Erythroblast (primary cell): ENCODE data around the gene COL6A3.

Experiments used
- DNase-seq, 2 experiments: peaks; one replicate each; lab custom pipeline; 2025; lab: John Stamatoyannopoulos, UW
- GATA1 ChIP-seq: IDR thresholded peaks from 2 replicates; pipeline ENCODE4 v1.6.1; 2011; ENCODE audit warnings: low read depth, mild to moderate bottlenecking, control low read depth, low read length, moderate library complexity
- POLR2A ChIP-seq: IDR thresholded peaks from 2 replicates; pipeline ENCODE4 v1.6.1; 2011; ENCODE audit warnings: mild to moderate bottlenecking, low read length

The COL6A3 gene

GRCh38 chr2:237326266-237327171 lies 87.4 kb downstream of the COL6A3 start:
- TF ChIP-seq GATA1, result no peak
- TF ChIP-seq POLR2A, result no peak
- DNase-seq, result no peak

- TF ChIP-seq POLR2A (no peak), GATA1 (no peak)
- no peak for DNase-seq
Observed at GRCh38 chr2:237324837-237325236, 89.1 kb downstream of the COL6A3 start.

- DNase-seq, result no peak
- no peak for TF ChIP-seq POLR2A
- TF ChIP-seq GATA1, result no peak
Observed at GRCh38 chr2:237324405-237324831, 89.5 kb downstream of the COL6A3 start.

GRCh38 chr2:237323656-237324055 lies 90.3 kb downstream of the COL6A3 start:
- TF ChIP-seq GATA1 (no peak), POLR2A (no peak)
- DNase-seq, result no peak

GRCh38 chr2:237322564-237322963 lies 91.4 kb downstream of the COL6A3 start:
- TF ChIP-seq GATA1 (no peak), POLR2A (no peak)
- no peak for DNase-seq

- TF ChIP-seq POLR2A (no peak), GATA1 (no peak)
- no peak for DNase-seq
Observed at GRCh38 chr2:237321746-237322145, 92.2 kb downstream of the COL6A3 start.

- no peak for DNase-seq
- TF ChIP-seq POLR2A, result no peak
- no peak for TF ChIP-seq GATA1
Observed at GRCh38 chr2:237320801-237321560, 93.0 kb downstream of the COL6A3 start.

GRCh38 chr2:237319887-237320286 lies 94.1 kb downstream of the COL6A3 start:
- no peak for DNase-seq
- no peak for TF ChIP-seq GATA1
- TF ChIP-seq POLR2A, result no peak

GRCh38 chr2:237319086-237319820 lies 94.7 kb downstream of the COL6A3 start:
- DNase-seq, result no peak
- TF ChIP-seq GATA1, result no peak
- TF ChIP-seq POLR2A, result no peak

GRCh38 chr2:237316339-237316738 lies 97.6 kb downstream of the COL6A3 start:
- DNase-seq, result no peak
- TF ChIP-seq POLR2A, result no peak
- no peak for TF ChIP-seq GATA1

- TF ChIP-seq GATA1, result no peak
- TF ChIP-seq POLR2A, result no peak
- DNase-seq, result no peak
Observed at GRCh38 chr2:237315829-237316225, 98.1 kb downstream of the COL6A3 start.

- TF ChIP-seq POLR2A (no peak), GATA1 (no peak)
- no peak for DNase-seq
Observed at GRCh38 chr2:237315170-237315828, 98.7 kb downstream of the COL6A3 start.

GRCh38 chr2:237314681-237315080 lies 99.3 kb downstream of the COL6A3 start:
- DNase-seq, result no peak
- TF ChIP-seq POLR2A (no peak), GATA1 (no peak)

GRCh38 chr2:237314198-237314597 lies 99.8 kb downstream of the COL6A3 start:
- TF ChIP-seq POLR2A, result no peak
- TF ChIP-seq GATA1, result no peak
- no peak for DNase-seq
